RWPE1 (cell line): ENCODE measurements around the gene MAGED2.
"Not testable (repeated sequence)": the region's sequence is repeated elsewhere in the genome, so short reads cannot be mapped to it uniquely, and the experiment has no call there.

Source experiments
- CTCF ChIA-PET: fragments of 350-600 bp; sonication (Branson Sonifier 250); formaldehyde crosslinking; extraction: SDS; loops from one replicate; lab custom pipeline; 2021; lab: Yijun Ruan, JAX
- POLR2A ChIA-PET: fragments of 400-600 bp; formaldehyde crosslinking; extraction: SDS; loops from one replicate; lab custom pipeline; 2020; ENCODE audit warnings: antibody characterized with exemption; ENCODE audit not compliant: low non-redundant PET; lab: Yijun Ruan, JAX
- DNase-seq: peaks from one replicate; pipeline ENCODE4 v3.0.0; 2012; ENCODE audit warnings: low spot score
- H3K27ac ChIP-seq: fragments of 450-650 bp; 2 replicates; pipeline ENCODE4 v1.5.1; 2017
- CTCF ChIP-seq: fragments of 450-650 bp; conservative IDR thresholded peaks from 2 replicates; pipeline ENCODE4 v1.5.1; 2017; ENCODE audit warnings: low read depth, mild to moderate bottlenecking

The MAGED2 gene

GRCh38 chrX:54825716-54826438 lies 18.3 kb downstream of the MAGED2 start:
- no peak for DNase-seq
- no peak for TF ChIP-seq CTCF
- no peak overlapping the region for H3K27ac ChIP-seq
- ChIA-PET CTCF (no interaction called here), POLR2A (no interaction called here)

GRCh38 chrX:54826598-54826997 lies 19.1 kb downstream of the MAGED2 start:
- ChIA-PET POLR2A (no interaction called here), CTCF (no interaction called here)
- no peak for DNase-seq
- TF ChIP-seq CTCF = no peak
- no peak overlapping the region for H3K27ac ChIP-seq

GRCh38 chrX:54838583-54838982 lies 31.0 kb downstream of the MAGED2 start:
- H3K27ac ChIP-seq = no peak overlapping the region
- CTCF ChIA-PET = no interaction called here
- DNase-seq = no peak
- TF ChIP-seq CTCF = no peak
- POLR2A ChIA-PET = no interaction called here

- POLR2A ChIA-PET, H3K27ac ChIP-seq, DNase-seq, CTCF ChIA-PET: not testable (repeated sequence)
Measured at GRCh38 chrX:54841184-54841874, 33.8 kb downstream of the MAGED2 start.

GRCh38 chrX:54842607-54843006 lies 35.1 kb downstream of the MAGED2 start:
- POLR2A ChIA-PET = no interaction called here

GRCh38 chrX:54843050-54843449 lies 35.5 kb downstream of the MAGED2 start:
- ChIA-PET POLR2A (no interaction called here), CTCF (no interaction called here)
- TF ChIP-seq CTCF = no peak

More at GRCh38 chrX:54842607-54843006, 35.1 kb downstream of the MAGED2 start:
- CTCF ChIA-PET = no interaction called here
- no peak for DNase-seq
- no peak overlapping the region for H3K27ac ChIP-seq
- TF ChIP-seq CTCF = no peak

GRCh38 chrX:54847700-54848099 lies 40.2 kb downstream of the MAGED2 start:
- POLR2A ChIA-PET, H3K27ac ChIP-seq, CTCF ChIA-PET, DNase-seq: not testable (repeated sequence)

More at GRCh38 chrX:54843050-54843449, 35.5 kb downstream of the MAGED2 start:
- no peak for DNase-seq
- H3K27ac ChIP-seq = no peak overlapping the region
